AG09319 (cell line): Measurements from ENCODE around the gene SBF2.

Experiments
- DNase-seq: peaks from one replicate; pipeline ENCODE4 v3.0.0-alpha.2; 2010; ENCODE audit warnings: low read depth; ENCODE audit errors: extremely low read depth
- CTCF ChIP-seq: IDR thresholded peaks from 2 replicates; pipeline ENCODE4 v1.5.1; 2011; ENCODE audit warnings: low read depth, mild to moderate bottlenecking, inconsistent platforms, low read length, moderate library complexity

The SBF2 gene

DNA sequence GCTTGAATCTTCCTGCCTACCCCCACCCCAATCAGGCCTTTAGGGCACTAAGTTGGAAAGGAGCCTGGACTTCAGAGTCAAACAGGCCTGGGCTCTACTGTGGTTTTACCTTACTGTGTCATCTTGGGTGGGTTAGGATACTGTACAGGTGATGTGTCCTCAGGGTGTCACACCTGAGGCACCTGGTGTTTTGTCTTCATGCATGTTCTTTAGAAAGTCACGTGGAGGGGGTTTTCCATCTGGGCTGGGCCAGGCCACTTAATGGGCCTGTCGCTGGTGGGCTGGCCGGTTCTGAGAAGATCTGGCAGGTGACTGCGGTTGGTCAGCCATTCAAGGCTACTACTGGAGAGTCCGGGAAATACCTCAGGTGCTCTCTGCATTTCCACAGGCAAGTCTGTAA lies 537.6 kb downstream of the SBF2 start:
- TF ChIP-seq CTCF: no peak

GRCh38 chr11:9755561-9756185 lies 538.3 kb downstream of the SBF2 start:
- DNase-seq: no peak
- no peak for TF ChIP-seq CTCF

More for the DNA sequence above, 537.6 kb downstream of the SBF2 start:
- no peak for DNase-seq

DNA sequence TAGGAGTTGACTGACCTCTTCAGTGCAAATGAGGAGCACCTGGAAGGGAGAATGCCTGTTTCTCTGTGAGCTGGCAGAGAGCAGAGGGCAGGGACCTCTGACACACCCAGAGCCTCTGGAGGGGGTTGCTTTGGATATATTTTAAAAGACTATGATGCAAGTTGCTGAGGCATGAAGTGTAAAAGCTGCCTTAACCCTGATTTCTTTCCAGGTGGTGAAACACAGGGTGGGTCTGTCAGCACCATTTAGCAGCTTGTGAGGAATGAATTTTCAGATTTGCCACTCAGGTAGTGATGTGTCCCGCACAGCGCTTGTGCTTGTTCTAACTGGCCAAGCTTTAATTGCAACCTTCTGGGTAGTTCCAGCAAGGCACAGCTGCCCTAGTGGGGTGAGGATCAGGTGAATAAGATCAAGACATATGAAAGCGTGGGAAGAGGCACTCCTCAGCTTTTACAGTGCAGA lies 540.0 kb downstream of the SBF2 start:
- DNase-seq: no peak
- TF ChIP-seq CTCF: no peak

DNA sequence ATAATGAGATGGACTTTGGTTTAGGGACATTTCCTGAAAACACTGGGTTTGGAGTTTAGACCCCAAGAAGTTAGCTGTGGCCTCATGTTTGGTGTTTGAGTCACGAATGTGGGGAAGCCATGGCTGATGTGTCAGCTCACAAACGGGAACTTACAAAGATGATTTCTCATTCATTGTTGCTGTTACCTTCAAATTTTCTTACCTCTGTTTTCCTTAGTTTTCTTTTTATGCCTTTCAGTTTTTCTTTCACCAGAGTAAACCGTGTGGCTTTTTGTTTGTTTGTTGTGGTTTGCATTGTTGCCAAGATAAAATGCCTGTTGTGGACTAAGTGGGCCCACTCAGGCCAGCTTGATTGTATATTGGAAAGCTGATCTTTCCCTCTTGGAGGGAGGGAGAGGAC lies 541.0 kb downstream of the SBF2 start:
- DNase-seq: no peak
- TF ChIP-seq CTCF: no peak

GRCh38 chr11:9752091-9752490 lies 541.9 kb downstream of the SBF2 start:
- no peak for TF ChIP-seq CTCF
- no peak for DNase-seq

DNA sequence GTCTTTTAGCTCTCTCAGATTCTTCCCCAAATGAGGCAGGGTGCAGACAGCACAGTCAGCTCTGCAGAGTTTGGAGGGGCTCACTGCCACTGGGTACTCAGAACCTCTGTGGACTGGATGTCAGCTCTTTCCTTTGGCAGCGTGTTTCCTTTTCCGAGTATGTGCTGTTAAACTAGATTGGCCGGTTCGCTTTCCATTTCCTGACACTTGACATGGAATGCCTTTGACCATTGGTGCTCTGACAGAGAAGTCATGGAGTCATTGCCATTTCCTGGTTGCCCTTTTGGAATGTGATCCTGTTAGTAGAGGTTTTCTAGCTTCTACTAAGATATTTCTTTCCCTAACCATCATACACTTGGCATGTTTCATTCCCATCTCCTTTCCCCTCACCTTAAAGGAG lies 543.5 kb downstream of the SBF2 start:
- DNase-seq: no peak
- no peak for TF ChIP-seq CTCF

GRCh38 chr11:9748361-9748970 lies 545.6 kb downstream of the SBF2 start:
- peak; percentile 34 for DNase-seq
- peak; percentile 57 for TF ChIP-seq CTCF
